ENCODE measurements around the gene MCF2L. TPM values are rescaled to one million over a fixed set of nuclear protein-coding genes. Genes with fewer than 3 reads are reported as not detected.

Gene MCF2L
- total RNA-seq, 1 donor = 8.0 TPM

DNA sequence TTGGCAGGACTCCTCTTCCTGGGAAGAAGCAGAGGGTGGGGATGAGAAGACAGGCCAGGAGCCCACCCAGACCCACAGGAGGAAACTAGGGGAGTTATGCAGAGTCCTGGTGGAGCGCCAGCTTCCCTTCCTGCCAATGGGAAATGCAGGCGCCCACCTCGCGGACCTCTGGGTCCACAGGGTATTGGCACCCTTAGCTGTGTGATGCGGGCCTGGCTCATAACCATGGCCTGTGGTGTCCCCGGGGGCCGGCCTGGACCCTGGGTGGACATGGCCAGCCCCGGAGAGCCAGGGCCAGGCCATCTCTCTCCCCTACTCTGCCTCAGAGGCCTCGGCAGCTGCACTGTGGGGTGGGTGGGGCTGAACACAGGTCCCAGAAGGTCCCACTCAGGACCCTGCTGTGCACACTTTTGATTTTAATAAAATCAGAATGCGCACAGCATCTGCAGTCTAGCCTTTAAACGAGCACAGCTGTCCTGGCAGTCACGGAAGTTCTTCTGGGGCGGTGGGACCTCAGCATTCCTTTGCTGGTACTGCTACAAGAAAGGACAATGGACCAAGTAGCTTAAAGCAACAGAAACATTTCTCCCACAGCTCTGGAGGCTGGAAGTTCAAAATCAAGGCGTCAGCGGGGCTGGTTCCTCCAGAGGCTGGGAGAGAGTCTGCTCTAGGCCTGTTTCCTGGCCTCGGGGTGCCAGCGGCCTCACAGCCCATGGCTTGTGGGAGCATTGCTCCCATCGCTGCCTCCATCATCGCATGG is 155.4 kb downstream of the MCF2L start:
- DNase-seq (ENCODE audit: low read depth) = no peak
- TF ChIP-seq, protein P1, sequence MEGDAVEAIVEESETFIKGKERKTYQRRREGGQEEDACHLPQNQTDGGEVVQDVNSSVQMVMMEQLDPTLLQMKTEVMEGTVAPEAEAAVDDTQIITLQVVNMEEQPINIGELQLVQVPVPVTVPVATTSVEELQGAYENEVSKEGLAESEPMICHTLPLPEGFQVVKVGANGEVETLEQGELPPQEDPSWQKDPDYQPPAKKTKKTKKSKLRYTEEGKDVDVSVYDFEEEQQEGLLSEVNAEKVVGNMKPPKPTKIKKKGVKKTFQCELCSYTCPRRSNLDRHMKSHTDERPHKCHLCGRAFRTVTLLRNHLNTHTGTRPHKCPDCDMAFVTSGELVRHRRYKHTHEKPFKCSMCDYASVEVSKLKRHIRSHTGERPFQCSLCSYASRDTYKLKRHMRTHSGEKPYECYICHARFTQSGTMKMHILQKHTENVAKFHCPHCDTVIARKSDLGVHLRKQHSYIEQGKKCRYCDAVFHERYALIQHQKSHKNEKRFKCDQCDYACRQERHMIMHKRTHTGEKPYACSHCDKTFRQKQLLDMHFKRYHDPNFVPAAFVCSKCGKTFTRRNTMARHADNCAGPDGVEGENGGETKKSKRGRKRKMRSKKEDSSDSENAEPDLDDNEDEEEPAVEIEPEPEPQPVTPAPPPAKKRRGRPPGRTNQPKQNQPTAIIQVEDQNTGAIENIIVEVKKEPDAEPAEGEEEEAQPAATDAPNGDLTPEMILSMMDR (IDR thresholded peaks at IDR 0.05; ENCODE audit: insufficient read depth, low read length) = no peak
- no peak overlapping the region for H3K4me3 ChIP-seq (ENCODE audit: low read depth, low read length)

DNA sequence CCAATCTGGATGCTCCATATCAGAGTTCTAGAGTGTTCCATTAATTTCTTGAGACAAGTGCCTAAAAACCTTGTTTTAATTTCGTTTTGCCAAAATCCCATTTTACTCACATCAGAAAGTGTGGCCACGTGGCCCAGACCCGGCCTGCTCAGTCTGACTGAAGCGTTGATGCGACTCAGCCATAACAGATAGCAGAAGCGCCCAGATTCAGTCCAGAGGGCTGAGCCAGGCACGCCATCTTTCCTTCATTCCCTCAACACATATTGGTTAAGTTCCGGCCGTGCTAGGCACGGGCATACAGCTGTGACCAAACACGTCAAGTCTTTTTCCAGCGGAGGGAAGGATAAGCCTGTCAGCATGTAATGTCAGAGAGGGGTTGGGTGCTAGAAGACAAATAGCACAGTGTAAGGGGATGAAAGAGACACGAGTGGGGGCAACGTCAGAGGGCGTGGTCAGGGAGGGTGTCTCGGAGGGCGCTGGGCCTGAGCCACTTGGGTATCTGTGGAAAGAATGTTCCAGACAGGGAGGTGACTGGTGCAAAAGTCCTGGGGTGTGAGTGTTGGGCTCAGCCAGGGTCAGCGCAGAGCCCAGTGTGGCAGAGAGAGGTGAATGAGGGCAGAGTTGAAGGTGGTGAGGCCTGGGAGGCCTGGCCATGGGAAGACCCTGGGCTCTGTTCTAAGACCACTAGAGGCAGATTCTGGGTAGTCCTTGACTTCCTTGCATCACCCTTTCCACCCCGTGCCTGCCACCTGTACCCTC is 156.7 kb downstream of the MCF2L start:
- no peak overlapping the region for H3K4me3 ChIP-seq (ENCODE audit: low read depth, low read length)
- TF ChIP-seq, protein P1 (IDR thresholded peaks at IDR 0.05; ENCODE audit: insufficient read depth, low read length) = no peak
- no peak for DNase-seq (ENCODE audit: low read depth)

DNA sequence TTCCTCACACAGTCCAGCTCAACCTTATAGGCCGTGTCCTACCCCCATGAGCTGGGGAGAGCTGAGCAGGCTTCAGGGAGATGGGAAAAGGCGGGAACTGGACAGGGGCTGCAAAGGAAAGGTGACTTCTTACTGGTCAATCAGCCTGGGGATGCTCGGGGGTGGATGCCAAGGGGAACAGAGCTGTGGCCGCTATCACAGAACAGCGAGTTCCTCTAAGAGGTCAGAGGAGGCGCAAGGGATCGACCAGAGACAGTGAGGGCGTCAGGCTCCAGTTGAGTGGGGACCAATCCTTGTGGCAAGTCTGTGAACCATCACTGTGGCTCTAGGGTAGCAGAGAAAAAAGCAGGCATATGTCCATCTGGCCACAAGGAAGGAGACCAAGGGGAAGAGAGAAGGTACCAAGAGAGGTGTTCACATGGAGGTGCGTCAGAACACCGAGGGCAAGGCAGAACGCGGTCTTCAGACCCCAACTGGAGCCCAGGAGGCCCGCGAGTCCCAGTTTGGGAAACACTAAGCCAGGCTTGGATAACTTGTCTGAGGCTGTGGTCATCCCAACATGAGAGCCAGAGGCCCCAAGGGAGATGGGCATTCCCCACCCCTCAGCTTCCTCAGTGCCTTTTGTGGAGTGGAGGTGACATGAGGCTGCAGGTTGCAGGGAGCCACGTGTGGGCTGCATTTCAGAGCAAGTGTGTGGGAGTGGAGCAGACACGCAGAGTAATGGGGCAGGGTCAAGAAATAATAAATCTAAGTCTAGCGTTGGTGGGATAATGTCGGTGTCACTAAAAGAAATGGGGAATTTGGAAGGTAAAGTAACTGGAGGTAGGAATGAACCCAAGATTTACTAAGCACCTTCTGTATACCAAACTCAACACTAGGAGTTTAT is 157.5 kb downstream of the MCF2L start:
- no peak for DNase-seq (ENCODE audit: low read depth)
- TF ChIP-seq, protein P1 (IDR thresholded peaks at IDR 0.05; ENCODE audit: insufficient read depth, low read length) = no peak
- no peak overlapping the region for H3K4me3 ChIP-seq (ENCODE audit: low read depth, low read length)

DNA sequence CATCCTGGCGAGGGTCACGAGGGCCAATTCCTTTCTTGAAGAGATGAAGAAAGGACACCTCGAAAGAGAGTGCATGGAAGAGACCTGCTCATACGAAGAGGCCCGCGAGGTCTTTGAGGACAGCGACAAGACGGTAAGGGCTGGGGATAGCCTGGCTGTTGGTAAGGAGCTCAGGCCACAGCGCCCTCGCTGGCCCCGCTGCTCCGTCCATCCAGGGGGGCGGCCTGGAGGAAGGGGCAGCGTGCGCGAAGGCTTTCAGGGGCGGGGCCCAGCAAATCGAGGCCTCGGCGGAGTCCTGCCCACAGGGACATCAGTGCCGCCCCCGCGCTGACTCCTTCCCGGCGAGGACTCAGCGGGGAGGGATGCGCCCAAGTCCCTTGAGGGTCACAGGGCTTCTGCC is 160.5 kb downstream of the MCF2L start:
- no peak overlapping the region for H3K4me3 ChIP-seq (ENCODE audit: low read depth, low read length)
- DNase-seq (ENCODE audit: low read depth) = no peak
- TF ChIP-seq, protein P1 (IDR thresholded peaks at IDR 0.05; ENCODE audit: insufficient read depth, low read length) = no peak

DNA sequence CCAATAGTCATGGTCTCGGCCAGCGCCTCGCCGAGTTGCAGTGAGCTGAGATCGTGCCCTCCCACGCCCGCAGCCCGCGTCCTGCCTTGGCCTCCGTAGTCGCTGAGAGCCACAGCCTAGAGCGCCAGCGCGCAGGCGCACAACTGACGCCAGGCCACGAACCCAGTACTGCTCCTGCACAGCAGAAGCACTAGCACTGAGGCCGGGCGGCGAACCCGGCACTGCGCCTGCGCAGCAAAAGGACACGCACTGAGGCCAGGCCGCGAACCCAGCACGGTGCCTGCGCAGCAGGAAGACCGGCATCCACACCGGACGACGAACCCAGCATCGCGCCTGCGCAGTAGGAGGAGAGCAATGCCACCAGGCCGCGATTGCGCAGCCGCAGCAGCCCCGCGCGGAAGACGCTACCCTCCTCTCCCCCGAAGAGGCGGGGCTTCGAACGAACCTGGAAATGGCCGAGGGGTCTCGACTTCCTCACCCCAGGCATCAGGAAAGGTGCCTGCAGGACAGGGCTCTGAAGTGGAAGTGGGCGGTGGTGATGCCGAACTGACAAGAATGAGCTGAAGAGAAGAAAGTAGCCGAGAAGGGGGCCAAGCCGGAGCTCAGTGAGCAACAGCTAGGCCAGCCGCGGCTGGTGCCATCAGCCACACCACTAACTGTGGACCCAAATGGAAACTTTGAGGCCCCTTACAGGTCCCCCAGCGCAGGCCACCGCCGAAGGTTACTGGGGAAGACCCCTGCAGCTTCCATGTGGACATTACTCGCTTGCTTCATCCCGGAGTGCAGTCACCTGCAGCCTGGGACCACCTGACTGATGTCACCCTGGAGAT is 161.1 kb downstream of the MCF2L start:
- TF ChIP-seq, protein P1 (IDR thresholded peaks at IDR 0.05; ENCODE audit: insufficient read depth, low read length) = no peak
- no peak for DNase-seq (ENCODE audit: low read depth)
- no peak overlapping the region for H3K4me3 ChIP-seq (ENCODE audit: low read depth, low read length)

DNA sequence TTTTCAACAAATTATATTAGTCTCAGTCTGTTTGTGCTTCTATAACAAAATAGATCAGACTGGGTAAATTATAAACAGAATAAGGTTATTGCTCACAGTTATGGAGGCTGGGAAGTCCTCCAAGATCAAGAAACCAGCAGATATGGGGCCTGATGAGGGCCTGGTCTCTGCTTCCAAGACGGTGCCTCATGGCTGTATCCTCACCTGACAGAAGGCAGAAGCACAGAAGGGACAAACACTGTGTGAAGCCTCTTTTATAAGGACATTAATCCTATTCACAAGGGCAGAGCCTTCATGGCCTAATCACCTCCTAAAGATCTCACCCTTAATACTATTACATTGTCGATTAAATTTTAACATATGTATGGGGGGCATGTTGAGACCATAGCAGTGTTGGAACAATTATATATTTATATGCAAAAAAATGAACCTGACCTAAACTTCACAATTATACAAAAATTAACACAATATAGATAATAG is 166.3 kb downstream of the MCF2L start:
- DNase-seq (ENCODE audit: low read depth) = no peak
- no peak overlapping the region for H3K4me3 ChIP-seq (ENCODE audit: low read depth, low read length)
- TF ChIP-seq, protein P1 (IDR thresholded peaks at IDR 0.05; ENCODE audit: insufficient read depth, low read length) = no peak
